HG03175 (cell line): ENCODE data around the gene IRF2BP2.

Experiments
- ATAC-seq: cut with Tn5 transposase; IDR thresholded peaks from one replicate; pipeline ENCODE4 v1.9.1; 2021; ENCODE audit warnings: mild to moderate bottlenecking, moderate library complexity; ENCODE audit not compliant: unreplicated experiment

Gene IRF2BP2

DNA sequence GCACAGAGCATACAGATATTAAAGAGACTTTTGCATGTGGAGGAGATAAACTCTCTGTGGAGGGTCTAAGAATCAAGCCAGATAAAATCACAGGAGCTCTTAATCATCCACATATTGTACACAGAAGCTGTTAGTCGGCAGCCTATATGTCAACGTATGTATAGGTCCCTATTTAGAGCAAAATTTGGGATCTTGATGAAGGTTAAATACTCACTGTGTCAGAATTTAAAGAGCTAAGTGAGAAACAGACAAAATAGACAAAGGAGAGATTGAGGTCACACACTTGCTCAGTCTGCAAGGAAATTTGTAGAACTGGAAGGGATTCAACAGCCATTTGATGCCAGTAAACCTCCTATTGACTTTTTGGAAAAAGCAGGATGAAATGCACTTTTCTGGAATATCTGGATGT lies 4.1 kb upstream of the IRF2BP2 start:
- no peak for ATAC-seq

DNA sequence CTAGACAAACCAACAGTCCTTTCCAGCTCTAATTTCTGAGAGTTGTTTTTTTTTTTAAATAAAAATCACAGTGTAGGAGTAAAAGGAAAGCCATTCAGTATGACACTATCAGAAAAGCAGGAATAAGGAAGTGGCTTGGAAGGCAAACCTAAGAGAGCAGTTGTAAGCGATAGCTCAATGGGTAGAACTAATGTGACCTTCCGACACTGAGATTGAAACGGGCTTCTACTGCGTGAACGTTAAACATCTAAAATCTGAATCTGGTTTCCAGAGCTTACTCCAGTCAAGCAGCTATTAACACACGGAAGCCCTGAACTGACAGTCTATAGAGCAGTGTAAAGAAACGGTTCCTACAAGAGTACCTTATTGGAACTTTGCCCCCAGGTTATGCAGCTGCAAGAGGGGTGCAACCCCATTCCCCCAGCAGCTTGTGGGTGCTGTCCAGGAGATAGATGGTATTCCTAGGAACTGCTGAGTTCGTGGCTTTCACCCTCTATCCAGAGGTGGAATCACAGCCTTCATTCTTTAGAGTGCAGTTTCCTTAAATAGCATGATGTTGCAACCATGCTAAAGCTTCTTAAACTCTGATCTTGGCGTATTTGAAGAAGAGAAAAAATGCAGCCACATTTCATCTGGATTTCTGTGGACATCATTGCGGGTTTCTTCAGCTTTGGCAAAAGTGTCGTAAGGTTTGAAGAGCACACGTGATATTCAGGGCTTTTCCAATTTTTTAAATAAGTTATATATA lies 3.3 kb upstream of the IRF2BP2 start:
- no peak for ATAC-seq

DNA sequence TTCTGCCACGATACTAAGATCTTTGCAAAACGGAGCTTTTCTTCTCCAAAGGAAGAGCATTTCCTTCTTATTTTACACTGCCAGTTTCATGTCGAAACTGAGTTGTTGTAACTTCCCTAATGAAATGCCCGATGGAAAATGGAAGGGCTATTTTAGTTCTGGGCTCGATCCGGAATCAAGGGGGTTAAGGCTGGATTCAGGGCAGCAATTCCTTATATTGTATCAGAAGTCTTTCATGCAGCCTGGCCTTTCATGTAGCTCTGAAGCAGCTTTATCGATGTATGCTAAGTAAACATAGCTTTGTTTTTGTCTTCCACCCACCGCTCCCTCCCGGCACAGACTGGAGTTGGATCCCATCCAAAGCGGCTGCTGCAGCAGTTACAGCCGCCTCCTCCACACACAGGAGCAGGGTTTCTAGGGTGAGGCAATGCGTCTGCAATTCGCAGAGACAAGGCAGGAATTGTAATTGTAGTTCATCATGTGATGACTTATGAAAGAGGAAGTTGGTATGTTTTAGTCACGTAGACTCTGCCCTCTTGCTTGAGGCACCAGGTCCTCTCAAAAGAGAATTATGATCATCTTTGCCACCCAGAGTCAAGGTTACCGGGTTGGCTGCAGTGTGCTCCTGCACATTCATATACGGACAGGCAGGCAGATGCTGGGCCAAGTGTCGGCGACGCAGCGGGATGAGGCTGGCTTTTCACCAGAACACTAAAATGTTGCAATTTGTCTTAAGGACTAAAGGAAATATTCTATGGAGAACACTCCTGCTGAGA lies 2.6 kb upstream of the IRF2BP2 start:
- ATAC-seq = peak; percentile 34

GRCh38 chr1:234611847-234612351 lies 1.9 kb upstream of the IRF2BP2 start:
- ATAC-seq = no peak

DNA sequence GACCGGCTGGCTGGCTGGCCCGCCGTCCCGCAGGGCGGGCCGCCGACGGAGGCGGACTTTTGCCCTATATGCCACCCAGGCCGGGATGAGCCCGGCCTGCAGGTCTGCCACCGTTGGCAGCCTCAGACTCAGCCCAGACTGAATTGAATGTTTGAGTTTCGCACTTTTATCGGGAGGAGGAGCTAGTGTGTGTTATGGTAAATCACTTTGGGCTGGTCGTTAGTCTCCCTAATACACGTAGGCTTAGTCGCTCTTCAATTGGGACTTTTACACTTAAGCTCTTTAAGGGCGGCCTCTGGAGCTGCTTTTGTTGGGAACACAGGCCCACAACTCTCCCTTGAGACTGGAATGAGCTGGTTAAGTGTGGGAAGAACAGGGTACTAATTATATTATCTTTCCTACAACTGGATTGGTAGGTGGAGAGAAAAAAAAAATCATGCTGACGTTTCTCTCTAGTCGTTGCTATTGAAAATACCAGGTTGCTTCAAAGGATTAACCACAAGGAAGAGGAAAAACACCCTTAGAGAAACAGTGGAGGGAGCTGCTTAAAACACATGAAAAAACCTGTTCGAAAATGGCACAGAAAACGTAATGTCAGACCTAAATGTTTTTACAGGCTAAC lies 1.4 kb upstream of the IRF2BP2 start:
- peak; percentile 28 for ATAC-seq

- peak; percentile 38 for ATAC-seq
Measured at GRCh38 chr1:234610666-234611224, 767 bp upstream of the IRF2BP2 start.

- ATAC-seq = peak; percentile 0
Measured at GRCh38 chr1:234609691-234610042, 311 bp downstream of the IRF2BP2 start.

- no peak for ATAC-seq
Measured at GRCh38 chr1:234608911-234609690, 877 bp downstream of the IRF2BP2 start.

DNA sequence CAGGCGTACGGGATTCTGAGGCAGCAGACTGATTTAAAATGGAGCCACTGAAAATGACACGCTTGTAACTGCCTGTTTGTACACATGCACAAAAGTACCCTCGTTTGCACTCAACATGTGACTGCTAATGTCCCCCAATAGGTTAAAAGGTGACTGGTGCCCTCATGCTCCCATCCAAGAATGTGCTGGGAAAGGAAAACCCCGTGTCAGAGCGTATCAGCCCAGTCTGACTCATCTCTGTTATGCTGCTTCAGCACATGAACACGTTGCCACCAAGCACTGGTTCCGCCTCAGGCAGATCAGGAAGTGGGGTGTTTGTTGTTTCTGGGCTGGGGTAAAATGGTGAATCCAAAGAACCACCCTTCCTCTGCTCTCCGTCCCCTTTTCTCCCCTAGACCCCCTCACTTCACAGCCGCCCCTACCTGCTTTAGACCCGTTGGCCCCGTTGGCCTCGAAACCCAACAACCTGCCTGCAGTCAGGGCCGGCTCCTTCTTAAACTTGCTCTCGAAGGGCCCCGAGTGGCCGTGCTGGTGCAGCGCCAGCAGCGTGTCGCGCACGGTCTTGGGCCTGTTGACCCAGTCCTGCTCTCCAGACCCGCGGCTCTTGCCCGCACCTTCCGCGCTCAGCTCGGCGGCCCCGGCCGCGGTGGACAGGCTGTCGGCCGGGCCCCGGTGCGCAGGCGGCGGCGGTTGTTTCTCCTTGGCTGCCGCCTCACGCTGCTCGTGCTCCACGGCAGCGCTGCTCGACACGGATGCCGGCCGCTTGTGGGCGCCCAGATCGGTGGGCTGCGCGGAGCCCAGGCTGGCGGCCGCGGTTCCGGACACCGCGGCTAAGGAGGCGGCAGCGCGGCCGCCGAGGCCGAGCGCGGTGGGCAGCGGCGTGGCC lies 1.7 kb downstream of the IRF2BP2 start:
- ATAC-seq = peak; percentile 33

GRCh38 chr1:234607109-234608024 lies 2.6 kb downstream of the IRF2BP2 start:
- ATAC-seq = no peak

DNA sequence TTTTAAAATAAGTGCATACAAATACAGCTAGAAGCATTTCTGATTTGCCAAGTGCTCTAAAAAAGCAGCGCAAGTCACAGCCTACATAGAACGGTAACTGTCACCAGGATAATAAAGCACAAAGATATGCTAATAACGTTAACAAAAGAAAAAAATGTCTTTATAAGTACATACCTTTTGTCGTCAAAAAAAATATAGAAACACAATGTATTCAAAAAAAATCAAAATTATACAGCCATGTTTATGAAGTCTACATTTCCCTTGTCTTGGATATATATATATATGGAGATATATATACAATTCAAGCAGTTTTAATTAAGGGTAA lies 3.2 kb downstream of the IRF2BP2 start:
- ATAC-seq = no peak

- ATAC-seq = no peak
Measured at GRCh38 chr1:234605983-234606783, 3.8 kb downstream of the IRF2BP2 start.

GRCh38 chr1:234605399-234605982 lies 4.5 kb downstream of the IRF2BP2 start:
- no peak for ATAC-seq

DNA sequence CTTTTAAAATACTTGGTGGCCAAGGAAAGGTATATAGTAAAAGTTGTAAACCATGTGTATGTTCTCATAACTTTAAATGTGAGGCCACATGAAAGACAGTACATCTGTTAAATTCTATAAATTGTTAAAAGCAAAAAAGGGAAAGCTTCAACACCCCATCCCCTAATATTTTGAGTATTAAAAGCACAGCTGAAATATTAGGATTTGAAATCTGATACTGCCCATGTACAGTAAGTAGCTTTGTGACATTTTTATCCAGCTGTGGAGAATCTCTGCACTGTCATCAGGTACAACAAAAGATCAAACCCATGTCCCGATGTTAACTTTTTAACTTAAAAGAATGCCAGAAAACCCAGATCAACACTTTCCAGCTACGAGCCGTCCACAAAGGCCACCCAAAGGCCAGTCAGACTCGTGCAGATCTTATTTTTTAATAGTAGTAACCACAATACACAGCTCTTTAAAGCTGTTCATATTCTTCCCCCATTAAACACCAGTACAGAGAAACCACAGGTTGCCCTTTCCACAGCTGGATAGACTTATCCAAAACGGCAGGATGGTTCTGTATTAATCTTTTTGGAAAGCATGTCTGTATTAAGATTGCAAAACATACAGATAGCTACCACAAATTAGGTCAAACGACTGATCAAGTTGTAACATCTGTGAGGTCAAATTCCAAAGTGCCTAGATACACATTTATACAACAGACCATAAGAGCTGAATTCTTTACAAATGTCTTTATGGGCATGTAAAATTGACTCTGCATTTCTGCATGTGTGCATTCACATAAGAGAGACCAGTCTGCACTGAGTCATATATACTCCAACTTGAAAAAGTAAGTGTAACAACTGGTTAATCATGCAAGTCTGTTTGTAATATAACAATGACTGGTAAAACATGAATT lies 5.2 kb downstream of the IRF2BP2 start:
- ATAC-seq = no peak

GRCh38 chr1:234603221-234604204 lies 6.5 kb downstream of the IRF2BP2 start:
- ATAC-seq = no peak
